Esophagus squamous epithelium (tissue), 4 donors: ENCODE results near the gene GLIS1.

ENCODE experiments used
- CTCF ChIP-seq, 6 experiments: fragments of 450-650 bp in 4 of 6; fragments of 200-600 bp in 2 of 6; sonication (generic) in 2 of 6; IDR thresholded peaks; one replicate each; pipeline ENCODE4 v1.5.1; 2016 to 2019; ENCODE audit warnings: antibody characterized with exemption in 6 of 6, mild to moderate bottlenecking in 4 of 6, moderate library complexity in 4 of 6
- POLR2A ChIP-seq, 4 donors: fragments of 450-650 bp; IDR thresholded peaks; one replicate each; pipeline ENCODE4 v1.6.1; 2017; ENCODE audit warnings: antibody characterized with exemption in 4 of 4, mild to moderate bottlenecking in 4 of 4, moderate library complexity in 3 of 4

GRCh38 chr1:53511933-53512806, 226.8 kb downstream of the GLIS1 start:
- TF ChIP-seq CTCF (IDR thresholded peaks at IDR 0.05) (no peak), POLR2A (IDR thresholded peaks at IDR 0.05) (no peak)
